ENCODE results near the gene EP400. TPM values are rescaled to one million over a fixed set of nuclear protein-coding genes. Genes with fewer than 3 reads are reported as not detected.

The EP400 gene
- total and polyA plus RNA-seq, 2 of the 4 experiments (the other 2 are of a cell fraction), result 4.3 to 11.4 TPM

Small RNA genes within 50 kb of the gene (microRNA-seq; reads per million reads assigned to microRNA genes)
- not detected for gene AC131009.3 (ENCODE audit: insufficient read depth, insufficient read length)
- gene AC137590.2 (ENCODE audit: insufficient read depth, insufficient read length), result not detected
- gene SNORA49 (ENCODE audit: insufficient read depth, insufficient read length), result not detected

Small RNA genes within 50 kb of the gene (small RNA-seq; reads per million reads assigned to genes)
- 0 reads per million in 5 experiments for gene AC131009.3
- gene AC137590.2, result 0 reads per million in 5 experiments
- 0 to 2,489 (median 6.1) reads per million in 5 experiments for gene SNORA49

Other genes with a start within 250 kb of the EP400 start
- 19.7 and 20.6 TPM in 2 replicates for gene SFSWAP, start 238.9 kb upstream of the EP400 start, total RNA-seq (2012; rRNA removed)
- gene SFSWAP, start 238.9 kb upstream of the EP400 start, polyA plus RNA-seq (2012; rRNA removed), result 22.4 and 30.5 TPM in 2 replicates
- 1.4 and 1.7 TPM in 2 replicates for gene MMP17, start 121.5 kb upstream of the EP400 start, total RNA-seq (2012; rRNA removed)
- gene MMP17, start 121.5 kb upstream of the EP400 start, polyA plus RNA-seq (2012; rRNA removed), result 11.8 and 15.9 TPM in 2 replicates
- gene ULK1, start 55.3 kb upstream of the EP400 start, total RNA-seq (2012; rRNA removed), result 1.8 and 1.9 TPM in 2 replicates
- 19.2 and 20.0 TPM in 2 replicates for gene ULK1, start 55.3 kb upstream of the EP400 start, polyA plus RNA-seq (2012; rRNA removed)
- 11.4 and 14.0 TPM in 2 replicates for gene PUS1, start 20.7 kb upstream of the EP400 start, total RNA-seq (2012; rRNA removed)
- 33.1 and 36.7 TPM in 2 replicates for gene PUS1, start 20.7 kb upstream of the EP400 start, polyA plus RNA-seq (2012; rRNA removed)
- gene DDX51, start 194.4 kb downstream of the EP400 start, total RNA-seq (2012; rRNA removed), result 3.3 and 3.8 TPM in 2 replicates
- gene DDX51, start 194.4 kb downstream of the EP400 start, polyA plus RNA-seq (2012; rRNA removed), result 14.5 and 17.2 TPM in 2 replicates
- gene NOC4L, start 194.5 kb downstream of the EP400 start, total RNA-seq (2012; rRNA removed), result 5.2 and 6.1 TPM in 2 replicates
- 13.4 and 17.0 TPM in 2 replicates for gene NOC4L, start 194.5 kb downstream of the EP400 start, polyA plus RNA-seq (2012; rRNA removed)